ENCODE results near the gene FOXK1. TPM values are rescaled to one million over a fixed set of nuclear protein-coding genes. Genes with fewer than 3 reads are reported as not detected.

The FOXK1 gene
- total and polyA plus RNA-seq, 2 experiments from 2014 or later = 2.3 to 12.7 TPM

DNA sequence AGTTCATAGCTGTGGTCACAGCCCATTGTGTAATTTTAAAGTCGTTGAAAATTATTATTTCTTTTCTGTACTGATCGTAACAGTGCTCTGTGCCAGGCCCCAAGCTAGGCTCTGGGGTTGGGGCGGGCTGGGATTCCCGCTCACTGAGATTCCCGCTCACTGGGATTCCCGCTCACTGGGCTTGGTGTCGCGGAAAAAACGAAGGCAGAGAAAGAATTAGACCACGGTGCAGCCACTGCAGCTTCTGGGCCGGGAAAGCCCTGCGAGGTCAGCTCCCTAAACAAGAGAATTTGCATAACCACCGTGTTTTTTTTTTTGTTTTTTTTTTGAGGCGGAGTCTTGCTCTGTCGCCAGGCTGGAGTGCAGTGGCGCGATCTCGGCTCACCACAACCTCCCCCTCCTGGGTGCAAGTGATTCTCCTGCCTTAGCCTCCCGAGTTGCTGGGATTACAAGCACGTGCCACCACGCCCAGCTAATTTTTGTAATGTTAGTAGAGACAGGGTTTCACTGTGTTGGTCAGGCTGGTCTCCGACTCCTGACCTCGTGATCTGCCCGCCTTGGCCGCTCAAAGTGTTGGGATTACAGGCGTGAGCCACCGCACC, 31.2 kb downstream of the FOXK1 start (continued):
- TF ChIP-seq ZNF462 (CRISPR knock-in tag; IDR thresholded peaks at IDR 0.05) = no peak
- TF ChIP-seq, protein P1, sequence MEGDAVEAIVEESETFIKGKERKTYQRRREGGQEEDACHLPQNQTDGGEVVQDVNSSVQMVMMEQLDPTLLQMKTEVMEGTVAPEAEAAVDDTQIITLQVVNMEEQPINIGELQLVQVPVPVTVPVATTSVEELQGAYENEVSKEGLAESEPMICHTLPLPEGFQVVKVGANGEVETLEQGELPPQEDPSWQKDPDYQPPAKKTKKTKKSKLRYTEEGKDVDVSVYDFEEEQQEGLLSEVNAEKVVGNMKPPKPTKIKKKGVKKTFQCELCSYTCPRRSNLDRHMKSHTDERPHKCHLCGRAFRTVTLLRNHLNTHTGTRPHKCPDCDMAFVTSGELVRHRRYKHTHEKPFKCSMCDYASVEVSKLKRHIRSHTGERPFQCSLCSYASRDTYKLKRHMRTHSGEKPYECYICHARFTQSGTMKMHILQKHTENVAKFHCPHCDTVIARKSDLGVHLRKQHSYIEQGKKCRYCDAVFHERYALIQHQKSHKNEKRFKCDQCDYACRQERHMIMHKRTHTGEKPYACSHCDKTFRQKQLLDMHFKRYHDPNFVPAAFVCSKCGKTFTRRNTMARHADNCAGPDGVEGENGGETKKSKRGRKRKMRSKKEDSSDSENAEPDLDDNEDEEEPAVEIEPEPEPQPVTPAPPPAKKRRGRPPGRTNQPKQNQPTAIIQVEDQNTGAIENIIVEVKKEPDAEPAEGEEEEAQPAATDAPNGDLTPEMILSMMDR (conservative IDR thresholded peaks at IDR 0.05; ENCODE audit: low read depth in 2 of 2) = no peak
- TF ChIP-seq POLR2AphosphoS5 (IDR thresholded peaks at IDR 0.05; ENCODE audit: low read depth) = no peak
- TF ChIP-seq REST (IDR thresholded peaks at IDR 0.05; ENCODE audit: unreplicated experiment) = no peak
- TF ChIP-seq ZNF114 (CRISPR knock-in tag; IDR thresholded peaks at IDR 0.05) = no peak
- no peak for TF ChIP-seq JUNB (IDR thresholded peaks at IDR 0.05; ENCODE audit: unreplicated experiment)
